Thyroid gland (tissue), 4 donors: ENCODE data around the gene L3MBTL4. TPM values are rescaled to one million over a fixed set of nuclear protein-coding genes. Genes with fewer than 3 reads are reported as not detected.
"Not testable (repeated sequence)": the region's sequence is repeated elsewhere in the genome, so short reads cannot be mapped to it uniquely, and the experiment has no call there.

Experiments
- DNase-seq, 2 donors: peaks; one replicate each; pipeline ENCODE4 v3.0.0-alpha.2; 2019
- H3K27ac ChIP-seq, 3 donors: fragments of 200-600 bp; sonication (generic); 1 replicate in 2 of 3; 2 replicates in 1 of 3; pipeline ENCODE4 v1.5.1; 2016 to 2019; ENCODE audit warnings: mild to moderate bottlenecking in 1 of 3, moderate library complexity in 1 of 3
- H3K27me3 ChIP-seq: fragments of 200-600 bp; sonication (generic); one replicate; pipeline ENCODE4 v1.5.1; 2019
- H3K36me3 ChIP-seq, 2 donors: fragments of 200-600 bp; sonication (generic); one replicate each; pipeline ENCODE4 v1.5.1; 2016 to 2019
- H3K4me1 ChIP-seq, 2 donors: fragments of 200-600 bp; sonication (generic); one replicate each; pipeline ENCODE4 v1.5.1; 2017 to 2019
- H3K4me3 ChIP-seq, 3 donors: fragments of 200-600 bp; sonication (generic); replicated peaks in 1 of 3; 1 replicate in 2 of 3; 2 replicates in 1 of 3; pipeline ENCODE4 v1.5.1; 2016; ENCODE audit warnings: mild to moderate bottlenecking in 1 of 3
- H3K9me3 ChIP-seq: fragments of 200-600 bp; sonication (generic); one replicate; pipeline ENCODE4 v1.5.1; 2017
- CTCF ChIP-seq, 6 experiments: fragments of 200-600 bp in 3 of 6; fragments of 450-650 bp in 3 of 6; sonication (generic) in 3 of 6; IDR thresholded peaks; one replicate each; pipeline ENCODE4 v1.5.1; 2016 to 2019; ENCODE audit warnings: antibody characterized with exemption in 6 of 6, mild to moderate bottlenecking in 2 of 6, inconsistent platforms in 1 of 6, moderate library complexity in 1 of 6
- POLR2A ChIP-seq, 2 donors: fragments of 450-650 bp; IDR thresholded peaks; one replicate each; pipeline ENCODE4 v1.6.1; 2017; ENCODE audit warnings: antibody characterized with exemption in 2 of 2, mild to moderate bottlenecking in 2 of 2, moderate library complexity in 1 of 2
- WGBS, 2 donors: methylation state at CpG; one replicate each; pipeline ENCODE4 v1.1.5; 2017; 5-methylcytosine and 5-hydroxymethylcytosine counted together
- intact Hi-C: fragments of 100-400 bp; cut with DNase I; formaldehyde crosslinking; loops from one replicate; pipeline ENCODE4 v1.15.1; 2023
- total RNA-seq, 4 donors: library from RNA; depleted of rRNA; stranded (reverse); fragments of >200 nt; gene quantifications; one replicate each; pipeline ENCODE4 v1.2.3, GENCODE V29; 2016

Gene L3MBTL4
- total RNA-seq, 4 donors from 2014 or later: 15.2 to 37.1 (median 24.3) TPM

GRCh38 chr18:6139007-6139406 lies 275.7 kb downstream of the L3MBTL4 start:
- Histone ChIP-seq H3K9me3 (no peaks in the 10 kb centered on the region), H3K4me1 (no peaks in the 10 kb centered on the region), H3K36me3 (no peaks in the 10 kb centered on the region), H3K27me3 (no peaks in the 10 kb centered on the region), H3K27ac (no peak overlapping the region), H3K4me3 (no peak overlapping the region)
- TF ChIP-seq CTCF (IDR thresholded peaks at IDR 0.05) (no peak), POLR2A (IDR thresholded peaks at IDR 0.05) (no peak)
- DNase-seq: no peak
- WGBS, 2 donors: 94 to 95% methylated on average over 3 of the region's 3 CpGs
- intact Hi-C loops: no loop called here

- H3K9me3 ChIP-seq, H3K36me3 ChIP-seq, DNase-seq, H3K27me3 ChIP-seq, intact Hi-C loops, H3K27ac ChIP-seq, H3K4me1 ChIP-seq, H3K4me3 ChIP-seq: not testable (repeated sequence)
- 89 to 94% methylated on average over 1 of the region's 1 CpG for WGBS, 2 donors
Measured at GRCh38 chr18:6135901-6136300, 278.8 kb downstream of the L3MBTL4 start.

- H3K36me3 ChIP-seq, intact Hi-C loops: not testable (repeated sequence)
- WGBS, 2 donors: 96 to 100% methylated on average over 2 of the region's 2 CpGs
Measured at GRCh38 chr18:6135029-6135428, 279.7 kb downstream of the L3MBTL4 start.

GRCh38 chr18:6132751-6133368 lies 281.9 kb downstream of the L3MBTL4 start:
- no peak overlapping the region for H3K27ac ChIP-seq
- no peaks in the 10 kb centered on the region for H3K4me1 ChIP-seq
- TF ChIP-seq POLR2A (IDR thresholded peaks at IDR 0.05) (no peak), CTCF (IDR thresholded peaks at IDR 0.05) (no peak)
- H3K36me3 ChIP-seq: no peaks in the 10 kb centered on the region
- DNase-seq: peak; percentile 62 to 63
- WGBS, 2 donors: 48 to 51% methylated on average over 10 of the region's 10 CpGs
- H3K9me3 ChIP-seq: no peaks in the 10 kb centered on the region
- H3K27me3 ChIP-seq: no peaks in the 10 kb centered on the region
- intact Hi-C loops: no loop called here
- no peak overlapping the region for H3K4me3 ChIP-seq

More at GRCh38 chr18:6135029-6135428, 279.7 kb downstream of the L3MBTL4 start:
- H3K4me3 ChIP-seq, H3K4me1 ChIP-seq, H3K27me3 ChIP-seq, H3K9me3 ChIP-seq, H3K27ac ChIP-seq, DNase-seq: not testable (repeated sequence)

GRCh38 chr18:6120820-6121279 lies 293.9 kb downstream of the L3MBTL4 start:
- Histone ChIP-seq H3K36me3 (no peaks in the 10 kb centered on the region), H3K27me3 (no peaks in the 10 kb centered on the region), H3K27ac (no peak overlapping the region), H3K4me1 (no peaks in the 10 kb centered on the region), H3K9me3 (no peaks in the 10 kb centered on the region), H3K4me3 (no peak overlapping the region)
- TF ChIP-seq POLR2A (IDR thresholded peaks at IDR 0.05) (no peak), CTCF (IDR thresholded peaks at IDR 0.05) (no peak)
- WGBS, 2 donors: 81 to 87% methylated on average over 4 of the region's 4 CpGs
- intact Hi-C loops: no loop called here
- DNase-seq: no peak

GRCh38 chr18:6119761-6120160 lies 294.9 kb downstream of the L3MBTL4 start:
- Histone ChIP-seq H3K4me1 (no peaks in the 10 kb centered on the region), H3K9me3 (no peaks in the 10 kb centered on the region), H3K36me3 (no peaks in the 10 kb centered on the region), H3K27me3 (no peaks in the 10 kb centered on the region), H3K27ac (no peak overlapping the region), H3K4me3 (no peak overlapping the region)
- DNase-seq: no peak
- TF ChIP-seq POLR2A (IDR thresholded peaks at IDR 0.05) (no peak), CTCF (IDR thresholded peaks at IDR 0.05) (no peak)
- 90 to 94% methylated on average over 1 of the region's 1 CpG for WGBS, 2 donors
- intact Hi-C loops: no loop called here
